HepG2 (cell line): ENCODE data around the gene SLC9A5. TPM values are rescaled to one million over a fixed set of nuclear protein-coding genes. Genes with fewer than 3 reads are reported as not detected.

Experiments
- ATAC-seq: fragments of 200-7000 bp; cut with Tn5 transposase; 3 replicates; pipeline ENCODE4 v1.9.1; 2020; ENCODE audit warnings: mild to moderate bottlenecking, moderate library complexity
- BruUV-seq: library from RNA; stranded (reverse); fragments of 400-500 nt; replicated peaks from 2 replicates; lab custom pipeline; 2021; lab: Mats Ljungman, UMichigan
- CTCF ChIA-PET: fragments of 300-600 bp; formaldehyde crosslinking; extraction: SDS; loops from one replicate; lab custom pipeline; 2021; ENCODE audit warnings: low total read pairs, inconsistent platforms, low intra/inter-chr PET ratio; lab: Yijun Ruan, JAX
- POLR2A ChIA-PET: fragments of 350-600 bp; sonication (Branson Sonifier 250); formaldehyde crosslinking; loops from one replicate; lab custom pipeline; 2020; ENCODE audit warnings: antibody characterized with exemption, inconsistent platforms; lab: Yijun Ruan, JAX
- DNase-seq: peaks from one replicate; pipeline ENCODE4 v3.0.0-alpha.2; 2015; ENCODE audit warnings: low spot score
- FAIRE-seq: peaks from 3 replicates; lab custom pipeline; 2011; peaks lifted over from hg19 to GRCh38; lab: Jason Lieb, UNC
- H2AFZ ChIP-seq: one replicate; pipeline ENCODE4 v1.6.1; 2011; ENCODE audit warnings: low read length, inconsistent platforms
- H3K27ac ChIP-seq: fragments of 300-600 bp; 3 replicates; pipeline ENCODE4 v1.8.0; 2011; ENCODE audit warnings: mixed run types, mild to moderate bottlenecking, mixed read lengths, low read length, inconsistent platforms; ENCODE audit not compliant: insufficient read depth; ENCODE audit errors: extremely low read length
- H3K27me3 ChIP-seq, 2 experiments: fragments of 200-600 bp in 1 of 2; 2 replicates in 1 of 2; 3 replicates in 1 of 2; pipeline versions ENCODE4 v1.6.0 to v1.8.0; 2011; ENCODE audit warnings: low read length in 2 of 2, mild to moderate bottlenecking in 2 of 2, moderate library complexity in 2 of 2, inconsistent platforms in 1 of 2; ENCODE audit not compliant: insufficient read depth in 2 of 2, control insufficient read depth in 1 of 2
- H3K36me3 ChIP-seq, 2 experiments: fragments of 200-600 bp in 1 of 2; replicated peaks in 1 of 2; 2 replicates in 1 of 2; 3 replicates in 1 of 2; pipeline versions ENCODE4 v1.5.1 to v1.8.0; 2011; ENCODE audit warnings: low read length in 2 of 2, inconsistent platforms in 1 of 2; ENCODE audit not compliant: insufficient read depth in 2 of 2, control insufficient read depth in 1 of 2
- H3K4me1 ChIP-seq: 2 replicates; pipeline ENCODE4 v1.5.1; 2012; ENCODE audit warnings: low read length, inconsistent platforms; ENCODE audit not compliant: insufficient read depth
- H3K4me2 ChIP-seq: 2 replicates; pipeline ENCODE4 v1.6.0; 2011; ENCODE audit warnings: low read depth, low read length, inconsistent platforms
- H3K4me3 ChIP-seq, 3 experiments: fragments of 200-600 bp in 1 of 3; sonication (generic), shearing (Covaris generic) in 1 of 3; replicated peaks in 1 of 3; 2 replicates each; pipeline ENCODE4 v1.5.1; 2011 to 2016; ENCODE audit warnings: low read length in 3 of 3, inconsistent platforms in 2 of 3, low read depth in 2 of 3, mild to moderate bottlenecking in 2 of 3, control low read depth in 1 of 3, mixed read lengths in 1 of 3; ENCODE audit not compliant: insufficient read depth in 1 of 3
- H3K79me2 ChIP-seq: one replicate; pipeline ENCODE4 v1.6.1; 2011; ENCODE audit warnings: low read length, inconsistent platforms; ENCODE audit not compliant: insufficient read depth
- H3K9ac ChIP-seq: 2 replicates; pipeline ENCODE4 v1.6.0; 2011; ENCODE audit warnings: mild to moderate bottlenecking, low read depth, low read length, inconsistent platforms; ENCODE audit not compliant: insufficient read depth
- H3K9me3 ChIP-seq: 2 replicates; pipeline ENCODE4 v1.5.1; 2012; ENCODE audit warnings: mild to moderate bottlenecking, low read length
- H4K20me1 ChIP-seq: 2 replicates; pipeline ENCODE4 v1.6.0; 2011; ENCODE audit warnings: inconsistent platforms, mild to moderate bottlenecking, low read length, moderate library complexity; ENCODE audit not compliant: insufficient read depth
- AGO2 ChIP-seq: fragments of 200-400 bp; formaldehyde crosslinking; optimal IDR thresholded peaks from 2 replicates; pipeline ENCODE3; 2017; ENCODE audit warnings: mild to moderate bottlenecking, low read depth, low read length, moderate library complexity
- DNMT1 ChIP-seq: sonication (generic); formaldehyde crosslinking; IDR thresholded peaks from 2 replicates; pipeline ENCODE4 v1.5.1; 2020; ENCODE audit warnings: mild to moderate bottlenecking, missing genetic modification reagents
- EEA1 ChIP-seq: sonication (generic); formaldehyde crosslinking; IDR thresholded peaks from 2 replicates; pipeline ENCODE4 v1.5.1; 2020; ENCODE audit warnings: mild to moderate bottlenecking, missing genetic modification reagents, borderline replicate concordance
- ELF4 ChIP-seq: sonication (generic); formaldehyde crosslinking; IDR thresholded peaks from 2 replicates; pipeline ENCODE4 v1.5.0; 2020; ENCODE audit warnings: missing genetic modification reagents, mild to moderate bottlenecking, moderate library complexity, borderline replicate concordance
- FIP1L1 ChIP-seq: fragments of 200-400 bp; formaldehyde crosslinking; IDR thresholded peaks from 2 replicates; pipeline ENCODE4 v1.6.1; 2018; ENCODE audit warnings: low read depth, mild to moderate bottlenecking, low read length, moderate library complexity, borderline replicate concordance; ENCODE audit not compliant: insufficient read depth
- FOXO1 ChIP-seq: sonication (generic); formaldehyde crosslinking; IDR thresholded peaks from 2 replicates; pipeline ENCODE4 v1.4.0; 2020; ENCODE audit warnings: missing genetic modification reagents
- HNRNPLL ChIP-seq: fragments of 200-400 bp; formaldehyde crosslinking; IDR thresholded peaks from 2 replicates; pipeline ENCODE4 v1.6.1; 2017; ENCODE audit warnings: mild to moderate bottlenecking, low read depth, low read length; ENCODE audit not compliant: poor library complexity, severe bottlenecking
- KDM1A ChIP-seq: IDR thresholded peaks from 2 replicates; pipeline ENCODE4 v1.6.1; 2016; ENCODE audit warnings: missing compliant biosample characterization
- POLR2A ChIP-seq, 2 experiments: IDR thresholded peaks; 2 replicates each; pipeline ENCODE4 v1.6.1; 2011; ENCODE audit warnings: low read depth in 2 of 2, low read length in 2 of 2, mild to moderate bottlenecking in 1 of 2, moderate library complexity in 1 of 2; ENCODE audit not compliant: insufficient read depth in 1 of 2
- SNRNP70 ChIP-seq: fragments of 200-400 bp; formaldehyde crosslinking; IDR thresholded peaks from 2 replicates; pipeline ENCODE4 v1.6.1; 2017; ENCODE audit warnings: mild to moderate bottlenecking, low read depth, low read length, moderate library complexity
- ZNF207 ChIP-seq: fragments of 450-650 bp; IDR thresholded peaks from 2 replicates; pipeline ENCODE4 v1.6.1; 2016; ENCODE audit warnings: antibody characterized with exemption, borderline replicate concordance
- ZNF274 ChIP-seq: sonication (generic); formaldehyde crosslinking; IDR thresholded peaks from 2 replicates; pipeline ENCODE4 v1.5.1; 2020; ENCODE audit warnings: mild to moderate bottlenecking, missing genetic modification reagents
- ZNF543 ChIP-seq: sonication (generic); formaldehyde crosslinking; IDR thresholded peaks from 2 replicates; pipeline ENCODE4 v1.4.0; 2020; ENCODE audit warnings: mild to moderate bottlenecking, missing genetic modification reagents
- WGBS: methylation state at CpG from one replicate; pipeline ENCODE4 v1.1.6; 2017; ENCODE audit warnings: low lambda C conversion rate; 5-methylcytosine and 5-hydroxymethylcytosine counted together
- in situ Hi-C: cut with HindIII; loops from 2 replicates; pipeline ENCODE4 v1.10.0; 2017; ENCODE audit warnings: low pct_unique_long_range_greater_than_20kb; ENCODE audit not compliant: extremely low pct_ligation_motif_present
- intact Hi-C: fragments of 100-400 bp; cut with micrococcal nuclease; formaldehyde crosslinking; loops from one replicate; pipeline ENCODE4 v1.10.0; 2022; ENCODE audit not compliant: unreplicated experiment
- polyA plus RNA-seq, 8 experiments: library from polyadenylated mRNA; depleted of rRNA in 3 of 8; stranded (reverse) in 7 of 8; unstranded in 1 of 8; fragments of >200 nt; fragmentation: Illumina TruSeq in 4 of 8; extraction: Trizol in 4 of 8; gene quantifications; 2 replicates each; pipeline versions ENCODE4 v1.2.1 to v1.2.3, GENCODE V29; 2011 to 2016; ENCODE audit warnings: low read depth in 4 of 8, missing spikeins in 1 of 8, mixed read lengths in 1 of 8; ENCODE audit not compliant: insufficient read depth in 1 of 8
- total RNA-seq, 5 experiments: library from RNA; depleted of rRNA; stranded (reverse); fragments of >200 nt; fragmentation: Illumina TruSeq; extraction: Trizol; gene quantifications; 2 replicates each; pipeline ENCODE4 v1.2.3, GENCODE V29; 2016; ENCODE audit warnings: low read depth in 1 of 5

The SLC9A5 gene
- total and polyA plus RNA-seq, 2 of the 13 experiments (the other 11 are each of a cell fraction or from before 2014, with no cell fraction given) = 0.58 to 1.4 TPM

- ATAC-seq = no peak
- Histone ChIP-seq H3K9me3 (no peaks in the 10 kb centered on the region), H3K27me3 (no peaks in the 10 kb centered on the region), H3K36me3 (peaks cover 39 to 51% of the 10 kb centered on the region in 2 experiments), H3K79me2 (no peaks in the 10 kb centered on the region), H3K27ac (no peak overlapping the region), H3K9ac (no peak overlapping the region), H4K20me1 (no peaks in the 10 kb centered on the region), H3K4me1 (peaks cover 17% of the 10 kb centered on the region), H2AFZ (no peak overlapping the region), H3K4me2 (no peak overlapping the region), H3K4me3 (no peak overlapping the region)
- POLR2A ChIA-PET = interaction anchor here (0.7 to 1.2 kb wide), 5 partner anchors 9 to 44 kb away, joined by 3 to 4 read pairs (median 3); partner anchors contain the start of genes E2F4 and TMEM208
- BruUV-seq = no TSS peak
- in situ Hi-C loops = no loop called here
- no peak for FAIRE-seq
- DNase-seq = no peak
- CTCF ChIA-PET = no interaction called here
- TF ChIP-seq FOXO1 (CRISPR knock-in tag) (no peak), ZNF543 (CRISPR knock-in tag) (no peak), DNMT1 (no peak), POLR2A (IDR thresholded peaks at IDR 0.05; ENCODE audit: insufficient read depth in 1 of 2, low read depth in 2 of 2, low read length in 2 of 2) (0 out of 4 replicates have a peak, but pooled peaks of 1 of the 2 experiments have one; percentile 3), FIP1L1 (no peak), ZNF274 (CRISPR knock-in tag) (no peak), HNRNPLL (no peak), KDM1A (CRISPR knock-in tag) (no peak), EEA1 (no peak), ELF4 (no peak), AGO2 (peak; percentile 68), SNRNP70 (no peak), ZNF207 (no peak)
- intact Hi-C loops = no loop called here
- WGBS = 96% methylated on average over 32 of the region's 40 CpGs
Measured at GRCh38 chr16:67201411-67202345, 47.1 kb upstream of the SLC9A5 start.
